Measurements from ENCODE around the gene PRRX2. TPM values are rescaled to one million over a fixed set of nuclear protein-coding genes. Genes with fewer than 3 reads are reported as not detected.

PRRX2 gene
- total RNA-seq, 6 donors from 2014 or later, result 0.61 to 5.8 (median 1.3) TPM; not detected in 3

GRCh38 chr9:129672702-129673101, 7.3 kb downstream of the PRRX2 start:
- no peak for DNase-seq
- Histone ChIP-seq H3K4me3 (no peak overlapping the region), H3K27ac (no peak overlapping the region), H3K9me3 (no peaks in the 10 kb centered on the region), H3K27me3 (peaks cover 0 to 2% (median 0%) of the 10 kb centered on the region in 4 donors), H3K4me1 (no peaks in the 10 kb centered on the region), H3K36me3 (no peaks in the 10 kb centered on the region)
- TF ChIP-seq CTCF (IDR thresholded peaks at IDR 0.05), result no peak
- no peak for TF ChIP-seq POLR2A (IDR thresholded peaks at IDR 0.05)
- TF ChIP-seq POLR2AphosphoS5 (IDR thresholded peaks at IDR 0.05), result no peak
- TF ChIP-seq EP300 (IDR thresholded peaks at IDR 0.05), result no peak
- WGBS, 2 donors, result 81% methylated on average over 8 of the region's 8 CpGs
- no peak for ATAC-seq (ENCODE audit: low FRiP score in 2 of 2)

- no peaks in the 10 kb centered on the region for H3K27me3 ChIP-seq
- ATAC-seq (ENCODE audit: low FRiP score in 2 of 2) (no peak), DNase-seq (no peak)
- no peaks in the 10 kb centered on the region for H3K4me1 ChIP-seq
- WGBS, 2 donors, result 57 to 63% methylated on average over 7 to 12 of the region's 12 CpGs
- no peak overlapping the region for H3K27ac ChIP-seq
- no peak overlapping the region for H3K4me3 ChIP-seq
- no peaks in the 10 kb centered on the region for H3K36me3 ChIP-seq
- TF ChIP-seq EP300 (IDR thresholded peaks at IDR 0.05) (no peak), POLR2A (IDR thresholded peaks at IDR 0.05) (no peak), CTCF (IDR thresholded peaks at IDR 0.05) (no peak), POLR2AphosphoS5 (IDR thresholded peaks at IDR 0.05) (no peak)
- no peaks in the 10 kb centered on the region for H3K9me3 ChIP-seq
Observed at GRCh38 chr9:129673602-129674001, 8.2 kb downstream of the PRRX2 start.

GRCh38 chr9:129674229-129674628, 8.8 kb downstream of the PRRX2 start:
- Histone ChIP-seq H3K36me3 (no peaks in the 10 kb centered on the region), H3K27me3 (no peaks in the 10 kb centered on the region), H3K9me3 (no peaks in the 10 kb centered on the region), H3K4me1 (no peaks in the 10 kb centered on the region), H3K27ac (no peak overlapping the region), H3K4me3 (no peak overlapping the region)
- ATAC-seq (ENCODE audit: low FRiP score in 2 of 2) (no peak), DNase-seq (no peak)
- WGBS, 2 donors, result 77 to 80% methylated on average over 7 of the region's 7 CpGs
- TF ChIP-seq EP300 (IDR thresholded peaks at IDR 0.05), result no peak
- TF ChIP-seq CTCF (IDR thresholded peaks at IDR 0.05), result no peak
- no peak for TF ChIP-seq POLR2AphosphoS5 (IDR thresholded peaks at IDR 0.05)
- no peak for TF ChIP-seq POLR2A (IDR thresholded peaks at IDR 0.05)

- ATAC-seq (ENCODE audit: low FRiP score in 2 of 2) (no peak), DNase-seq (no peak)
- no peak overlapping the region for H3K4me3 ChIP-seq
- H3K9me3 ChIP-seq, result no peaks in the 10 kb centered on the region
- WGBS, 2 donors, result 78 to 80% methylated on average over 19 to 27 of the region's 27 CpGs
- H3K27me3 ChIP-seq, result no peaks in the 10 kb centered on the region
- H3K36me3 ChIP-seq, result no peaks in the 10 kb centered on the region
- no peak overlapping the region for H3K27ac ChIP-seq
- no peak for TF ChIP-seq CTCF (IDR thresholded peaks at IDR 0.05)
- TF ChIP-seq POLR2AphosphoS5 (IDR thresholded peaks at IDR 0.05), result no peak
- no peak for TF ChIP-seq POLR2A (IDR thresholded peaks at IDR 0.05)
- TF ChIP-seq EP300 (IDR thresholded peaks at IDR 0.05), result no peak
- no peaks in the 10 kb centered on the region for H3K4me1 ChIP-seq
Observed at GRCh38 chr9:129675620-129676019, 10.2 kb downstream of the PRRX2 start.

DNA sequence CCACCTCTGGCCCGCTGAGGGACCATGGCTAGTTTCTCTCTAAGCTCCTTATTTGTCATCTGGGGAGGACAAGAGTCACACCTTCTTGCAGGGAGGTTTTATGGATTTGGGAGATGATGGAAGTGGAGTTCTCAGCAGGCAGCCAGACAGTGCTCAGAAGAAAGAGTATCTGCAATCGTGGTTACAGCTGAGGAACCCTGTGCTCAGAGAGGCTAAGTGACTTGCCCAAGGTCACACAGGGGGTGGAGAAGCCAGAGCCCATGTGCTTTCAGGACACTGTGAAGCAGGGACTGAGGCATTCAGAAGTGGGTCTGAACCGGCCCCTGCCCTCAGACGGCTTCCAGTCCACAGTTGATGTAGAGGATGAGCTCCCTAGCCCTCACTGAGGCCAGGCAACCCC, 10.8 kb downstream of the PRRX2 start:
- 92% methylated on average over 4 of the region's 4 CpGs; no CpG with 5 or more reads in 1 of the 2 donors for WGBS, 2 donors
- TF ChIP-seq EP300 (IDR thresholded peaks at IDR 0.05) (no peak), CTCF (IDR thresholded peaks at IDR 0.05) (no peak), POLR2AphosphoS5 (IDR thresholded peaks at IDR 0.05) (no peak), POLR2A (IDR thresholded peaks at IDR 0.05) (no peak)
- H3K4me3 ChIP-seq, result no peak overlapping the region
- H3K36me3 ChIP-seq, result no peaks in the 10 kb centered on the region
- no peaks in the 10 kb centered on the region for H3K9me3 ChIP-seq
- H3K4me1 ChIP-seq, result no peaks in the 10 kb centered on the region
- DNase-seq, result no peak
- no peak for ATAC-seq (ENCODE audit: low FRiP score in 2 of 2)
- no peak overlapping the region for H3K27ac ChIP-seq
- H3K27me3 ChIP-seq, result no peaks in the 10 kb centered on the region

Data from upper lobe of left lung (tissue), 6 donors.